GM19395 (cell line): ENCODE measurements around the gene RBM27.
"Not testable (repeated sequence)": the region's sequence is repeated elsewhere in the genome, so short reads cannot be mapped to it uniquely, and the experiment has no call there.

ENCODE experiments used
- ATAC-seq: cut with Tn5 transposase; IDR thresholded peaks from one replicate; pipeline ENCODE4 v1.9.1; 2021; ENCODE audit warnings: mild to moderate bottlenecking, moderate library complexity; ENCODE audit not compliant: unreplicated experiment

RBM27 gene

GRCh38 chr5:146206257-146206656 lies 2.9 kb downstream of the RBM27 start:
- ATAC-seq, result no peak

- ATAC-seq, result no peak
These were observed 5.6 kb downstream of the RBM27 start for GRCh38 chr5:146208916-146209522.

GRCh38 chr5:146209714-146210113 lies 6.3 kb downstream of the RBM27 start:
- ATAC-seq, result no peak

DNA sequence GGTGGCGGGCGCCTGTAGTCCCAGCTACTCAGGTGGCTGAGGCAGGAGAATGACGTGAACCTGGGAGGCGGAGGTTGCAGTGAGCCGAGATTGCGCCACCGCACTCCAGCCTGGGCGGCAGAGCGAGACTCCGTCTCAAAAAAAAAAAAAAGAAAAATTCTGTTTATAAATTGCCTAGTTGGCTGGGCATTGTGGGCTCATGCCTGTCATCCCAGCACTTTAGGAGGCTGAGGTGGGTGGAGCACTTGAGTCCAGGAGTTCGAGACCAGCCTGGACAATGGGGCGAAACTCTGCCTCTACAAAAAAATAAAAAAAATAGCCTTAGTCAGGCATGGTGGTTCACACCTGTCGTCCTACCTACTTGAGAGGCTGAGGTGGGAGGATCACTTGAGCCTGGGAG lies 7.4 kb downstream of the RBM27 start:
- not testable (repeated sequence) for ATAC-seq

- ATAC-seq, result no peak
These were observed 9.9 kb downstream of the RBM27 start for GRCh38 chr5:146213210-146213826.

GRCh38 chr5:146214881-146215280 lies 11.5 kb downstream of the RBM27 start:
- peak; percentile 59 for ATAC-seq

DNA sequence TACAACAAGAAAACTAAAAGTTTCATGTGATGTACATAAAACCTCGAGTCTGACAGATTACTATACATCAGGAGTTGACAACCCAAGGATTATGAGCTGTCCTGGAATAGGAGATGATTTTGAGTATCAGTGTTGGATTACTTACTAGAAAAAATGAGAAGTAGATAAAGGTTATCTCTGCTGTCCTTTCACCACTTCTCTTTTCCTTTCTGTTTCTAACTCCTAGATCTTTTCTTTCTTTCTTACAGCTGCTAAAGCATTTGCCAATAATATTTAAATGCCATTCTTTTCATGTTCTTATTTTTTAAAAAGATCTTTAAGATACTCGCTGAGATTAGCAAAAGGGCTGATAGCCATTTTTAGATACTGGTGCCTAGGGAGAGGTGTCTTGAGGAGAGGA lies 14.8 kb downstream of the RBM27 start:
- ATAC-seq, result peak; percentile 45

GRCh38 chr5:146219243-146219642 lies 15.8 kb downstream of the RBM27 start:
- no peak for ATAC-seq

GRCh38 chr5:146221234-146221633 lies 17.8 kb downstream of the RBM27 start:
- ATAC-seq, result no peak

GRCh38 chr5:146222005-146222404 lies 18.6 kb downstream of the RBM27 start:
- ATAC-seq, result no peak

DNA sequence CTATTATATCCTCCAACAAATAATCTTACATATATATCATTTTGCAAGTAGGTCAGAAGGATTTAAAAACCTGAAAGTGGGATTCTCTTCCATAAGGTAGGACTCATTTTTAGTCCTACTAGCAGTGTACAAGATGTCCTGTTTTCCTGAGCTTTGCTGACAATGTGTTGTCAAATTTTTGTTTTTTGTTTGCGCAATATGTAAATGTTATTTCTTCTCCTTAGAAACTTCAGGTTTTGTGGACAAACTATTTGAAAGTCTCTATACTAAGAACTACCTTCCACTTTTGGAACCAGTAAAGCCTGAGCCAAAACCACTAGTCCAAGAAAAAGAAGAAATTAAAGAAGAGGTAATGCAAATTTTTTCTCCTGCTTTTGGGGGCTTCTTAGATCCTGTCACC lies 19.8 kb downstream of the RBM27 start:
- no peak for ATAC-seq

GRCh38 chr5:146229222-146229621 lies 25.8 kb downstream of the RBM27 start:
- no peak for ATAC-seq

DNA sequence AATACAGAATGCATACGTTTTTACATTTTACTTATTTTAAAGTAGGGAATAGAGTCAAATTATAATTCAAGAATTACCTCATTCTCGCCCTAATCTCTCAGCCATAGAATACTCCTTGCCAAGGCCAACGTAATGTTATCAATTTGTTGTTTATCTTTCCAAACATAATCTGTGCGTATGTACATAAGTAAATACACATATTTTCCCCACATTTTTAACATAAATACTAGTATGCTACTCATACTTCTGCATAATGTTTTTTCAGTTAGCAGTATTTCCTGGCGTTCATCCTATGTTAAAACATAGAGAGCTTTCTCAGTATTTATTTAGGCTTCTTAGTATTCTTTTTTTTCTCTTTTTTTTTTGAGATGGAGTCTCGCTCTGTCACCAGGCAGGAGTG lies 28.8 kb downstream of the RBM27 start:
- ATAC-seq, result no peak

- no peak for ATAC-seq
These were observed 30.0 kb downstream of the RBM27 start for GRCh38 chr5:146233441-146233840.

- ATAC-seq, result peak; percentile 85
These were observed 35.6 kb downstream of the RBM27 start for GRCh38 chr5:146238973-146239372.

GRCh38 chr5:146240951-146241350 lies 37.5 kb downstream of the RBM27 start:
- ATAC-seq, result no peak

DNA sequence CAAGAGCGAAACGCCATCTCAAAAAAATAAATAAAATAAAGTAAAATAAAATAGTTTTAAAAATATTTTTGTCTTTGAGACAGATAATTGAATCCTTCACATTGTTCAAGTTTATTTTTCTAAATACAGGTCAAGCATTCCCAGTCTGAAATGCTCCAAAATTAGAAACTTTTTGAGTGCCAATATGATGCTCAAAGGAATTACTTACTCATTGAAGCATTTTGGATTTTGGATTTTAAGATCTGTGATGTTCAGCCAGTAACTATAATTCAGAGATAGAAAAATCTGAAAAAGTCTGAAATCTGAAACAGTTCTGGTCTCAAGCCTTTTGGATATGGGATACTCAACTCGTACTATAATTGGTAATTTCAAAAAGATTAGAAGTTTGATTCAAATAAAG lies 39.8 kb downstream of the RBM27 start:
- ATAC-seq, result no peak

DNA sequence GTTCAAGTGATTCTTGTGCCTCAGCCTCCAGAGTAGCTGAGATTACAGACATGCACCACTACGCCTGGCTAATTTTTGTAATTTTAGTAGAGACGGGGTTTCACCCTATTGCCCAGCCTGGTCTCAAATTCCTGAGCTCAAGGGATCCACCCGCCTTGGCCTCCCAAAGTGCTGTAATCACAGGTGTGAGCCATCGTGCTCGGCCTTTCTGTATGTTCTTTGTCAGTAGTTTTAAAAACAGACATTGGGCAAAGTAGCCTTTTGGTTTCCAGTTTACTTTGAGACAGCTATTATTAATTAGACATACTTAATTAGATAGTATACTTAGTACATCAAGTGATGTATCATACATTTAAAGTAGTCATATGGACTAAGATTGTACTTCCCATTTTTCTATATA lies 45.2 kb downstream of the RBM27 start:
- no peak for ATAC-seq

DNA sequence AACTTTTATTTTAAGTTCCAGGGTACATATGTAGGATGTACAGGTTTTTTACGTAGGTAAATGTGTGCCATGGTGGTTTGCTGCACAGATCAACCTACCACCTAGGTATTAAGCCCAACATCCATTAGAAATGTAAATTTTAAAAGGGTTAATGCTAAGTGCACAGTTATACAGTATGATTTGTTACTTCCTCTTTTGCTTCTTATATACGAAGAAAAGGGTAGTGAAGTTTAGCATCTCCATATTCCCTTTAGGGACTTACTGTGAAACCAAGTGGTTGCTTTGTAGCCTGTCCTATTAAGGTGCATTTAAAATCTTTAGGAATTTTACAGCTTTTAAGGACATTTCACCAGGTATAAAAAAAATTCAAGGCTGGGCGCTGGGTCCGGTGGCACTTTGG lies 46.4 kb downstream of the RBM27 start:
- peak; percentile 68 for ATAC-seq
